Small intestine (tissue), 16 donors: Measurements from ENCODE around the gene KDELR3. TPM values are rescaled to one million over a fixed set of nuclear protein-coding genes. Genes with fewer than 3 reads are reported as not detected.

Experiments used
- DNase-seq, 2 donors: peaks; one replicate each; pipeline versions ENCODE4 v3.0.0 to v3.0.0-alpha.2; 2013
- FAIRE-seq: peaks from 2 replicates; lab custom pipeline; 2012; peaks lifted over from hg19 to GRCh38; lab: Jason Lieb, UNC
- H3K27ac ChIP-seq, 3 donors: one replicate each; pipeline ENCODE4 v1.5.1; 2013; ENCODE audit warnings: low read length in 2 of 3, mild to moderate bottlenecking in 2 of 3, control low read depth in 1 of 3, inconsistent platforms in 1 of 3, low read depth in 1 of 3, moderate library complexity in 1 of 3
- H3K27me3 ChIP-seq, 3 donors: one replicate each; pipeline ENCODE4 v1.6.1; 2013; ENCODE audit warnings: low read length in 3 of 3, inconsistent platforms in 1 of 3; ENCODE audit not compliant: control insufficient read depth in 3 of 3, insufficient read depth in 3 of 3
- H3K36me3 ChIP-seq, 3 donors: one replicate each; pipeline ENCODE4 v1.6.1; 2013; ENCODE audit warnings: low read length in 3 of 3, inconsistent platforms in 1 of 3, low read depth in 1 of 3, mild to moderate bottlenecking in 1 of 3, moderate library complexity in 1 of 3; ENCODE audit not compliant: control insufficient read depth in 3 of 3, insufficient read depth in 2 of 3
- H3K4me1 ChIP-seq, 3 donors: one replicate each; pipeline ENCODE4 v1.6.1; 2013; ENCODE audit warnings: low read length in 2 of 3, inconsistent platforms in 1 of 3, low read depth in 1 of 3, mild to moderate bottlenecking in 1 of 3, moderate library complexity in 1 of 3; ENCODE audit not compliant: control insufficient read depth in 3 of 3, insufficient read depth in 2 of 3
- H3K4me3 ChIP-seq, 3 donors: one replicate each; pipeline ENCODE4 v1.5.1; 2013; ENCODE audit warnings: low read length in 3 of 3, control low read depth in 1 of 3, inconsistent platforms in 1 of 3, low read depth in 1 of 3, mild to moderate bottlenecking in 1 of 3, moderate library complexity in 1 of 3
- H3K9me3 ChIP-seq, 2 donors: one replicate each; pipeline ENCODE4 v1.6.1; 2013; ENCODE audit warnings: low read depth in 1 of 2, low read length in 1 of 2; ENCODE audit not compliant: control insufficient read depth in 2 of 2, insufficient read depth in 1 of 2
- WGBS, 3 donors: extraction: QIAGEN DNeasy Blood & Tissue Kit; methylation state at CpG; one replicate each; pipeline ENCODE4 v1.1.7; 2013; 5-methylcytosine and 5-hydroxymethylcytosine counted together
- long read RNA-seq, 10 donors: transcript quantifications; one replicate each; lab custom pipeline, GENCODE V29; 2026
- polyA plus RNA-seq, 4 donors: library from polyadenylated mRNA; stranded (reverse) in 3 of 4; unstranded in 1 of 4; fragments of 200-250 nt in 3 of 4; fragments of 120-200 nt in 1 of 4; gene quantifications; one replicate each; pipeline versions ENCODE4 v1.2.1 to v1.2.3, GENCODE V29; 2013
- donor health status: healthy with polysubstance abuse.
- donor health status: control.
- donor health status: control.
- donor health status: Bipolar disorder and iron deficiency.
- donor health status: healthy.

Gene KDELR3
- polyA plus RNA-seq, result 10 to 100 TPM in 2 of 4 donors, 1 to 10 TPM in 2; 6.5 to 60.6 (median 10.7) TPM
- long read RNA-seq, donor 1, transcript KDELR3-202 (4 exons, 931 nt), result minor isoform, 11 of 1,342 reads
- long read RNA-seq, donor 1, transcript KDELR3-201 (5 exons, 1,728 nt), result major isoform, 41 of 1,342 reads
- long read RNA-seq, donor 1, partial matches to known transcripts, result 1,258 of 1,342 reads
- long read RNA-seq, donor 1, other reads (novel, unspliced or antisense), result 32 of 1,342 reads
- long read RNA-seq, donor 2, partial matches to known transcripts, result 0 of 5 reads
- long read RNA-seq, donor 2, other reads (novel, unspliced or antisense), result 0 of 5 reads
- long read RNA-seq, donor 3, transcript KDELR3-201 (5 exons, 1,728 nt), result major isoform, 8 of 11 reads
- long read RNA-seq, donor 3, partial matches to known transcripts, result 0 of 11 reads
- long read RNA-seq, donor 3, other reads (novel, unspliced or antisense), result 0 of 11 reads
- long read RNA-seq, donor 4, partial matches to known transcripts, result 0 of 1 reads
- long read RNA-seq, donor 4, other reads (novel, unspliced or antisense), result 0 of 1 reads
- long read RNA-seq, donor 5, transcript KDELR3-201 (5 exons, 1,728 nt), result major isoform, 6 of 12 reads
- long read RNA-seq, donor 5, transcript KDELR3-202 (4 exons, 931 nt), result major isoform, 6 of 12 reads
- long read RNA-seq, donor 5, partial matches to known transcripts, result 0 of 12 reads
- long read RNA-seq, donor 5, other reads (novel, unspliced or antisense), result 0 of 12 reads
- long read RNA-seq, donor 6, transcript KDELR3-201 (5 exons, 1,728 nt), result major isoform, 14 of 160 reads
- long read RNA-seq, donor 6, transcript KDELR3-202 (4 exons, 931 nt), result minor isoform, 8 of 160 reads
- long read RNA-seq, donor 6, partial matches to known transcripts, result 112 of 160 reads
- long read RNA-seq, donor 6, other reads (novel, unspliced or antisense), result 26 of 160 reads
- long read RNA-seq, donor 7, transcript KDELR3-201 (5 exons, 1,728 nt), result major isoform, 9 of 13 reads
- long read RNA-seq, donor 7, partial matches to known transcripts, result 0 of 13 reads
- long read RNA-seq, donor 7, other reads (novel, unspliced or antisense), result 0 of 13 reads
- long read RNA-seq, donor 8, partial matches to known transcripts, result 15 of 18 reads
- long read RNA-seq, donor 8, other reads (novel, unspliced or antisense), result 0 of 18 reads
- long read RNA-seq, donor 9, partial matches to known transcripts, result 0 of 5 reads
- long read RNA-seq, donor 9, other reads (novel, unspliced or antisense), result 0 of 5 reads
- long read RNA-seq, donor 10, transcript KDELR3-201 (5 exons, 1,728 nt), result major isoform, 28 of 1,481 reads
- long read RNA-seq, donor 10, partial matches to known transcripts, result 1,333 of 1,481 reads
- long read RNA-seq, donor 10, other reads (novel, unspliced or antisense), result 117 of 1,481 reads

GRCh38 chr22:38467904-38468442 is at the start of gene KDELR3:
Gene KDELR3 (plus strand): TSS chr22:38468096. CDS start chr22:38468234, 138 bp downstream.
- no peaks in the 10 kb centered on the region for H3K9me3 ChIP-seq
- peaks cover 0 to 26% (median 0%) of the 10 kb centered on the region in 3 donors for H3K4me1 ChIP-seq
- peaks cover 0 to 9% (median 0%) of the 10 kb centered on the region in 3 donors for H3K36me3 ChIP-seq
- DNase-seq (peak; percentile 68 to 89), FAIRE-seq (no peak)
- H3K4me3 ChIP-seq, result peak within 1 kb of the TSS; percentile 47 to 93 (median 58)
- H3K27me3 ChIP-seq, result peaks cover 0 to 21% (median 0%) of the 10 kb centered on the region in 3 donors
- WGBS, 3 donors, result 1 to 3% (median 2%) methylated on average over 31 to 53 of the region's 53 CpGs
- H3K27ac ChIP-seq, result peak within 1 kb of the TSS in 2 of 3 donors; percentile 38 to 63

- Histone ChIP-seq H3K9me3 (no peaks in the 10 kb centered on the region), H3K36me3 (no peaks in the 10 kb centered on the region), H3K4me3 (no peak overlapping the region), H3K27me3 (no peaks in the 10 kb centered on the region), H3K27ac (no peak overlapping the region), H3K4me1 (peaks cover 0 to 19% (median 2%) of the 10 kb centered on the region in 3 donors)
- DNase-seq (no peak), FAIRE-seq (no peak)
- WGBS, 3 donors, result 88 to 93% (median 88%) methylated on average over 14 of the region's 14 CpGs
These were observed 49.3 kb upstream of the KDELR3 start for GRCh38 chr22:38418589-38418988.

DNA sequence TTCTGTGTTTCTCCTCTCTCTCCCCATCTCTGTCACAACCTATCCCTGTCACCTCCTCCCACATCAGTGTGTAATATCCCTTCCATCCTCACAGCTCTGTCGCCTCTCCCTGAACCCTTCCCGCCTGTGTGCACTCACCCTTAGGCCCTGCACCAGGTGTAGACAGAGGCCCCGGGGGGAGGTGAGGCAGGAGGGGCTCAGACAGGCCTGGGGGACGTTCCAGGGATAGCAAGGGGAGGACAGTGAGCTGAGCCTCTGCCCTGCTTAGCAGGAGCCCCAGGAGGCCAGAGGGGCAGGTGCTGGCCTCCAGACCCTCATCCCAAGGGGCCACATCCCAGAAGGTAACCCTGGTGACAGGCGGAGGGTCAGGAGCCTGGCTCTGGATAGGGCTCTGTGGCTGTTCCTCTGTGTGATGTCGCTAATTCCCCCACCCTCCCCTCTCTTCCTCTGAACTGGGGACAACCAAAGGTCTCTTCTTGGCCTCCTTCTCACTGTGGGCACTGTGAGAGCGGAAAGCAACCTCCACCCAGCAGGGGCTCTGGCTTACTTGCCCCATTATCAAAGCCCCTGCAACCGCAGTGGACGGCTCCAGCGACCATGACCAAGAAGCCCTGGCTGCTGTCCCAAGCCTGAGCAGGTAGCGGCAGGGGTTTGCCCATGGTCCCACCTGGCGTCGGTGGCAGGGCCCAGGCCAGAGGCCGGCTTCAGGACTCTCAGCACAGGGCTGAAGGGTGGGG is 48.6 kb upstream of the KDELR3 start:
- H3K27me3 ChIP-seq, result no peaks in the 10 kb centered on the region
- peaks cover 0 to 24% (median 5%) of the 10 kb centered on the region in 3 donors for H3K4me1 ChIP-seq
- WGBS, 3 donors, result 82 to 85% (median 84%) methylated on average over 14 of the region's 14 CpGs
- no peak overlapping the region for H3K4me3 ChIP-seq
- no peaks in the 10 kb centered on the region for H3K36me3 ChIP-seq
- no peak for DNase-seq
- no peak overlapping the region for H3K27ac ChIP-seq
- no peaks in the 10 kb centered on the region for H3K9me3 ChIP-seq
- no peak for FAIRE-seq

DNA sequence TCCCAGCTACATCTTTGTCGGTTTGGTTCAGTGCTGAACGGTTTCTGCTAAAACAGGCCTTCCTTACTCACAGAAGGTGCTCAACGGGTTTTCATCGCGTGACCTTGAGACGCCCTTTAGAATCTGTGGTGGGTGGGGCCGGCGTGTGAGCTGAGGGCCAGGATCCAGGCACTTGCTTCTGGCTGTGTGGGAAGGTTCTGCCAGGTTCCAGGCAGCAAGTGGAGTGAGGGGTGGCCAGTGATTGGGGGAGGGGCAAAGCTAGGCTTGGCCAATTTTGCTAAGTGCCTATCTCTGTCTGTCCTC is 48.1 kb upstream of the KDELR3 start:
- Histone ChIP-seq H3K27ac (no peak overlapping the region), H3K36me3 (no peaks in the 10 kb centered on the region), H3K4me3 (no peak overlapping the region), H3K9me3 (no peaks in the 10 kb centered on the region), H3K4me1 (peaks cover 0 to 29% (median 5%) of the 10 kb centered on the region in 3 donors), H3K27me3 (no peaks in the 10 kb centered on the region)
- WGBS, 3 donors, result 64 to 77% (median 67%) methylated on average over 8 of the region's 8 CpGs
- no peak for FAIRE-seq
- DNase-seq, result no peak

DNA sequence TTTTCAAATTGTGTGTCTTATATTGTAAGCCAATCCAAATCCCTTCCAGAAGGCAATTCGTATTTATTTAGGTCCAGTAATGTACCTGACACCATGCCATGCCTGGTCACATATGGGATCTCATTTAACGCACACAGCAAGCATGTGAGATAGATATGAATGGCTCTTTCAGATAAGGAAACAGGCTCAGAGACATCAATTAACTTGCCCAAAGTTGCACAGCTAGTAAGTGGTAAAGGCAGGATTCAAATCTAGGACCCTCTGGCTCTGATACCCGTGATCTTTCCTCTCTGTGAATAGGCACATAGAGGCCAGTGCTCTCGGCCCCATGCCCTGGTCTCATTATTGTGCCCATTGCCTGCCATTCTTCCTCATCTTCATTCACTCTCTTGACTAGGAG is 47.2 kb upstream of the KDELR3 start:
- H3K27ac ChIP-seq, result no peak overlapping the region
- 81 to 96% (median 91%) methylated on average over 4 of the region's 4 CpGs for WGBS, 3 donors
- FAIRE-seq (no peak), DNase-seq (no peak)
- no peak overlapping the region for H3K4me3 ChIP-seq
- H3K27me3 ChIP-seq, result no peaks in the 10 kb centered on the region
- no peaks in the 10 kb centered on the region for H3K36me3 ChIP-seq
- no peaks in the 10 kb centered on the region for H3K9me3 ChIP-seq
- H3K4me1 ChIP-seq, result peaks cover 0 to 36% (median 5%) of the 10 kb centered on the region in 3 donors

GRCh38 chr22:38422611-38423511 is 45.0 kb upstream of the KDELR3 start:
- no peak overlapping the region for H3K4me3 ChIP-seq
- peak overlapping the region; percentile 70 to 93 (median 83) for H3K27ac ChIP-seq
- FAIRE-seq, result no peak
- 37 to 75% (median 51%) methylated on average over 19 to 21 of the region's 21 CpGs for WGBS, 3 donors
- H3K36me3 ChIP-seq, result no peaks in the 10 kb centered on the region
- H3K4me1 ChIP-seq, result peaks cover 0 to 36% (median 5%) of the 10 kb centered on the region in 3 donors
- DNase-seq, result peak; percentile 57 to 58
- no peaks in the 10 kb centered on the region for H3K9me3 ChIP-seq
- no peaks in the 10 kb centered on the region for H3K27me3 ChIP-seq
